Endodermal cell (in vitro differentiated cells): ENCODE results near the gene SELENOO. TPM values are rescaled to one million over a fixed set of nuclear protein-coding genes. Genes with fewer than 3 reads are reported as not detected.

ENCODE experiments used
- DNase-seq: peaks from one replicate; pipeline ENCODE4 v3.0.0-alpha.2; 2017
- H3K27ac ChIP-seq: 2 replicates; pipeline ENCODE4 v1.5.1; 2013; ENCODE audit warnings: mild to moderate bottlenecking, low read depth, low read length, moderate library complexity
- H3K27me3 ChIP-seq: 2 replicates; pipeline ENCODE4 v1.6.1; 2013; ENCODE audit warnings: mild to moderate bottlenecking, low read length, moderate library complexity; ENCODE audit not compliant: insufficient read depth, control insufficient read depth, poor library complexity, severe bottlenecking
- H3K36me3 ChIP-seq: 2 replicates; pipeline ENCODE4 v1.7.0; 2013; ENCODE audit warnings: mild to moderate bottlenecking, low read length, moderate library complexity; ENCODE audit not compliant: control insufficient read depth, insufficient read depth
- H3K4me1 ChIP-seq: one replicate; pipeline ENCODE4 v1.7.0; 2013; ENCODE audit warnings: low read length; ENCODE audit not compliant: control insufficient read depth, insufficient read depth
- H3K4me3 ChIP-seq: 2 replicates; pipeline ENCODE4 v1.5.1; 2013; ENCODE audit warnings: mild to moderate bottlenecking, low read length, moderate library complexity
- H3K9ac ChIP-seq: 2 replicates; pipeline ENCODE4 v1.6.1; 2013; ENCODE audit warnings: mild to moderate bottlenecking, low read length, moderate library complexity; ENCODE audit not compliant: poor library complexity, severe bottlenecking; ENCODE audit errors: extremely low read depth
- H3K9me3 ChIP-seq: 2 replicates; pipeline ENCODE4 v1.6.1; 2013; ENCODE audit warnings: mild to moderate bottlenecking, low read length, moderate library complexity; ENCODE audit not compliant: control insufficient read depth
- H3K27ac Mint-ChIP-seq: 2 replicates; pipeline ENCODE4 v1.8.0; 2020; ENCODE audit warnings: mixed read lengths
- H3K27me3 Mint-ChIP-seq: 2 replicates; pipeline ENCODE4 v1.8.0; 2021; ENCODE audit warnings: mild to moderate bottlenecking, mixed read lengths; ENCODE audit not compliant: insufficient read depth
- H3K36me3 Mint-ChIP-seq: 2 replicates; pipeline ENCODE4 v1.8.0; 2020; ENCODE audit warnings: low read depth, mixed read lengths
- H3K4me1 Mint-ChIP-seq: 2 replicates; pipeline ENCODE4 v1.8.0; 2020; ENCODE audit warnings: mixed read lengths
- H3K4me3 Mint-ChIP-seq: 2 replicates; pipeline ENCODE4 v1.8.0; 2020; ENCODE audit warnings: mild to moderate bottlenecking, moderate library complexity, mixed read lengths
- H3K9me3 Mint-ChIP-seq: 2 replicates; pipeline ENCODE4 v1.8.0; 2020; ENCODE audit warnings: mild to moderate bottlenecking, mixed read lengths
- CTCF ChIP-seq: fragments of 200-600 bp; sonication (generic); conservative IDR thresholded peaks from 2 replicates; pipeline ENCODE4 v1.5.0; 2021; ENCODE audit warnings: antibody characterized with exemption, mild to moderate bottlenecking
- WGBS, 2 experiments: methylation state at CpG; one replicate each; pipeline versions ENCODE4 v1.1.5 to v1.1.7; 2013; ENCODE audit warnings: missing lambda C conversion rate in 2 of 2, mixed read lengths in 1 of 2; ENCODE audit not compliant: insufficient coverage in 1 of 2, insufficient read length in 1 of 2; 5-methylcytosine and 5-hydroxymethylcytosine counted together
- total RNA-seq, 2 donors: library from RNA; stranded (reverse); fragmentation: NEBNext Ultra II Directional in 1 of 2; extraction: Animal tissue kit (Norgen Biotek cat#: 25700) in 1 of 2; gene quantifications; 2 replicates in 1 of 2; 3 replicates in 1 of 2; pipeline ENCODE4 v1.2.1, GENCODE V29; 2021

SELENOO gene
- total RNA-seq, 2 donors from 2014 or later = 22.2 to 22.9 TPM

- peaks cover 25% of the 10 kb centered on the region for H3K27me3 ChIP-seq
- WGBS, 2 experiments = 29 to 33% methylated on average over 3 to 30 of the region's 36 CpGs
- no peak for TF ChIP-seq CTCF
- peaks cover 3% of the 10 kb centered on the region for H3K9me3 Mint-ChIP-seq
- H3K27me3 Mint-ChIP-seq = peaks cover 34% of the 10 kb centered on the region
- DNase-seq = no peak
- H3K4me1 Mint-ChIP-seq = no peaks in the 10 kb centered on the region
- H3K36me3 ChIP-seq = no peaks in the 10 kb centered on the region
- H3K4me3 Mint-ChIP-seq = peak overlapping the region; percentile 75
- H3K4me1 ChIP-seq = no peaks in the 10 kb centered on the region
- H3K4me3 ChIP-seq = no peak overlapping the region
- H3K27ac ChIP-seq = no peak overlapping the region
- H3K9ac ChIP-seq = no peak overlapping the region
- no peak overlapping the region for H3K27ac Mint-ChIP-seq
- no peaks in the 10 kb centered on the region for H3K9me3 ChIP-seq
- no peaks in the 10 kb centered on the region for H3K36me3 Mint-ChIP-seq
Measured at GRCh38 chr22:50169181-50169759, 31.5 kb upstream of the SELENOO start.

GRCh38 chr22:50169774-50170341 lies 31.0 kb upstream of the SELENOO start:
- peaks cover 25% of the 10 kb centered on the region for H3K27me3 ChIP-seq
- H3K4me3 Mint-ChIP-seq = peak overlapping the region; percentile 75
- no peaks in the 10 kb centered on the region for H3K36me3 ChIP-seq
- WGBS, 2 experiments = 0% methylated on average over 64 of the region's 70 CpGs; no CpG with 5 or more reads in 1 of the 2 experiments
- H3K4me3 ChIP-seq = no peak overlapping the region
- peak; percentile 78 for DNase-seq
- peaks cover 3% of the 10 kb centered on the region for H3K9me3 Mint-ChIP-seq
- no peak overlapping the region for H3K27ac Mint-ChIP-seq
- TF ChIP-seq CTCF = peak; percentile 27
- no peaks in the 10 kb centered on the region for H3K4me1 Mint-ChIP-seq
- no peaks in the 10 kb centered on the region for H3K4me1 ChIP-seq
- H3K27me3 Mint-ChIP-seq = peaks cover 34% of the 10 kb centered on the region
- H3K36me3 Mint-ChIP-seq = no peaks in the 10 kb centered on the region
- no peak overlapping the region for H3K27ac ChIP-seq
- H3K9me3 ChIP-seq = no peaks in the 10 kb centered on the region
- no peak overlapping the region for H3K9ac ChIP-seq

GRCh38 chr22:50170453-50171318 lies 30.1 kb upstream of the SELENOO start, which contains the start of gene PANX2:
Gene PANX2, plus strand, starts transcription at chr22:50170731. Its CDS starts 0 bp downstream, at chr22:50170731.
- H3K27me3 Mint-ChIP-seq = peaks cover 34% of the 10 kb centered on the region
- Histone ChIP-seq H3K4me1 (no peaks in the 10 kb centered on the region), H3K4me3 (peak within 1 kb of the TSS; percentile 69), H3K36me3 (no peaks in the 10 kb centered on the region), H3K9ac (no peak within 1 kb of the TSS), H3K27me3 (peaks cover 25% of the 10 kb centered on the region), H3K9me3 (no peaks in the 10 kb centered on the region), H3K27ac (no peak within 1 kb of the TSS)
- peak within 1 kb of the TSS; percentile 75 for H3K4me3 Mint-ChIP-seq
- no peak for TF ChIP-seq CTCF
- DNase-seq = peak; percentile 74
- H3K27ac Mint-ChIP-seq = peak within 1 kb of the TSS; percentile 52
- no peaks in the 10 kb centered on the region for H3K36me3 Mint-ChIP-seq
- 6 to 16% methylated on average over 31 to 86 of the region's 105 CpGs for WGBS, 2 experiments
- peaks cover 3% of the 10 kb centered on the region for H3K9me3 Mint-ChIP-seq
- H3K4me1 Mint-ChIP-seq = no peaks in the 10 kb centered on the region
